ENCODE data around the gene MOV10L1. TPM values are rescaled to one million over a fixed set of nuclear protein-coding genes. Genes with fewer than 3 reads are reported as not detected.

Gene MOV10L1
- polyA plus RNA-seq, 3 donors, result 0.18 to 0.35 TPM; not detected in 1

DNA sequence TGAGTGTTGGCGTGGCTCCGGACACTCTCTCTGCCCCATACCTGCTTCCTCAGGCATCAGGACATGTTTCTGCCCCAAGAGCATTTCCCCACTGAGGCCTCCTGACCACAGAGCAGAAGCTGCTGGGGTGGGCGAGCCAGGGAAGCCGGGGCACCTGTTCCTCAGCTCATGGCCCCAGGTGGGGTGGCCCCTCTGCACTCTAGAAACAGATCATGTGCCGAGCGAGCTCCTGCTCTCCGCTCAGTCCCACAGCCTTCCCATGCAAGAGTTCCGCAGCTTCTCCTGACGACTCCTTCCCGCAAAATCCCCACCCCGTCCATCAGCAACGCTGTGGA is 58.3 kb downstream of the MOV10L1 start:
- H3K4me3 Mint-ChIP-seq, result no peak overlapping the region
- no peak for DNase-seq
- TF ChIP-seq, protein P1, sequence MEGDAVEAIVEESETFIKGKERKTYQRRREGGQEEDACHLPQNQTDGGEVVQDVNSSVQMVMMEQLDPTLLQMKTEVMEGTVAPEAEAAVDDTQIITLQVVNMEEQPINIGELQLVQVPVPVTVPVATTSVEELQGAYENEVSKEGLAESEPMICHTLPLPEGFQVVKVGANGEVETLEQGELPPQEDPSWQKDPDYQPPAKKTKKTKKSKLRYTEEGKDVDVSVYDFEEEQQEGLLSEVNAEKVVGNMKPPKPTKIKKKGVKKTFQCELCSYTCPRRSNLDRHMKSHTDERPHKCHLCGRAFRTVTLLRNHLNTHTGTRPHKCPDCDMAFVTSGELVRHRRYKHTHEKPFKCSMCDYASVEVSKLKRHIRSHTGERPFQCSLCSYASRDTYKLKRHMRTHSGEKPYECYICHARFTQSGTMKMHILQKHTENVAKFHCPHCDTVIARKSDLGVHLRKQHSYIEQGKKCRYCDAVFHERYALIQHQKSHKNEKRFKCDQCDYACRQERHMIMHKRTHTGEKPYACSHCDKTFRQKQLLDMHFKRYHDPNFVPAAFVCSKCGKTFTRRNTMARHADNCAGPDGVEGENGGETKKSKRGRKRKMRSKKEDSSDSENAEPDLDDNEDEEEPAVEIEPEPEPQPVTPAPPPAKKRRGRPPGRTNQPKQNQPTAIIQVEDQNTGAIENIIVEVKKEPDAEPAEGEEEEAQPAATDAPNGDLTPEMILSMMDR (IDR thresholded peaks at IDR 0.05), result no peak
- intact Hi-C loops (cut with micrococcal nuclease), result loop anchor here in 1 of 2 donors (2.0 kb wide), 1 partner anchor 53 kb away; the partner anchor contains the start of gene SELENOO
- Histone ChIP-seq H3K9me3 (replicated peaks in 1 of 2; ENCODE audit: control insufficient read depth in 1 of 2, insufficient read depth in 1 of 2, low read length in 2 of 2) (no peaks in the 10 kb centered on the region), H3K4me2 (replicated peaks; ENCODE audit: extremely low read depth, low read length, poor library complexity, severe bottlenecking) (no peak overlapping the region), H3K9ac (ENCODE audit: insufficient read depth, low read length, poor library complexity, severe bottlenecking) (no peak overlapping the region), H3K27ac (ENCODE audit: low read depth in 1 of 2, low read length in 2 of 2) (peak overlapping the region in 1 of 2 donors; percentile 51), H4K20me1 (ENCODE audit: insufficient read depth, low read length) (no peaks in the 10 kb centered on the region), H3K4me3 (replicated peaks in 1 of 3; ENCODE audit: low read depth in 2 of 3, low read length in 3 of 3) (no peak overlapping the region), H3K27me3 (ENCODE audit: control insufficient read depth in 2 of 2, insufficient read depth in 2 of 2, low read length in 2 of 2) (no peaks in the 10 kb centered on the region), H3K79me2 (ENCODE audit: insufficient read depth, low read length) (no peaks in the 10 kb centered on the region), H2AFZ (ENCODE audit: insufficient read depth, low read depth, low read length, poor library complexity, severe bottlenecking) (peak overlapping the region; percentile 41), H3K36me3 (replicated peaks in 1 of 2; ENCODE audit: control insufficient read depth in 1 of 2, insufficient read depth in 2 of 2, low read length in 2 of 2) (no peaks in the 10 kb centered on the region), H3K4me1 (ENCODE audit: control insufficient read depth in 1 of 2, insufficient read depth in 2 of 2, low read length in 2 of 2) (peaks cover 45 to 48% of the 10 kb centered on the region in 2 donors)
- peaks cover 56% of the 10 kb centered on the region for H3K4me1 Mint-ChIP-seq
- no peaks in the 10 kb centered on the region for H3K9me3 Mint-ChIP-seq
- WGBS (ENCODE audit: insufficient coverage), result 63% methylated on average over 12 of the region's 12 CpGs
- H3K27me3 Mint-ChIP-seq (ENCODE audit: low read depth in 3 of 3), result peaks cover 0 to 6% (median 3%) of the 10 kb centered on the region in 3 donors
- H3K27ac Mint-ChIP-seq, result peak overlapping the region in 4 of 7 donors; percentile 32 to 65 (median 50)
- H3K36me3 Mint-ChIP-seq, result no peaks in the 10 kb centered on the region

DNA sequence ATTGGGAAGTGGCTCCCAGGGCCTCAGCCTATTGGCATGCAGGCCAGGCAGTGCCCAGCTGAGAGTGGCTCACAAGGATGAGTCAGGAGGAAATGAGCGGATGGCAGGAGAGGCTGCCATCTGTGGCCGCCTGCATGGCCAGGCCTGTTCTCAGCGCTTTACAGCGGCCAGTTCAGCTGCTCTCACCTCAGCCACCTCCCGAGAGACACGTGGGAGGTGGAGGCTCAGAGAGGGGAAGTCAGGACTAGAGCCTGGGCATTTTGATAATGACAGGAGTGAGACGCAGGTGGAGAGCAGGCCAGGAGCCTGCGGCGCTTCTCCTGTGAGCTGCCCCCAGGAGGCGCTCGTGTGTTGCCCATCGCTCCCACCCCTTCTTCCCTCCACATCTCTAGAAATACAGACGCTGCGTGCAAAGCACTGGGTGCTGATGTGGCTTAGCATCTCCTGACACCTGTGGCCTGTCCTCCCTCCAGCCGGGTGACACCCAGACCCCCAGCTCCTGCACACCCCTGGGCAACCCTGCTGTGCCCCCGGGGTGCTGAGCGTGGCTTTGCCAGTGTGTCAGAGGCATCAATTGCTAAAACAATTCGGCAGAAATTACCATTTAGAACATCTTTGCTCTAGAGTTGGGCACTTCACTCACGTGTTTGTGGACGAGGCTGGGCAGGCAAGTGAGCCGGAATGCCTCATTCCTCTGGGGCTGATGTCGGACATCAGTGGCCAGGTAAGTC is 59.4 kb downstream of the MOV10L1 start:
- H3K27me3 Mint-ChIP-seq (ENCODE audit: low read depth in 3 of 3), result peaks cover 0 to 6% (median 0%) of the 10 kb centered on the region in 3 donors
- Histone ChIP-seq H3K27ac (ENCODE audit: low read depth in 1 of 2, low read length in 2 of 2) (no peak overlapping the region), H3K27me3 (ENCODE audit: control insufficient read depth in 2 of 2, insufficient read depth in 2 of 2, low read length in 2 of 2) (no peaks in the 10 kb centered on the region), H2AFZ (ENCODE audit: insufficient read depth, low read depth, low read length, poor library complexity, severe bottlenecking) (peak overlapping the region; percentile 63), H3K9ac (ENCODE audit: insufficient read depth, low read length, poor library complexity, severe bottlenecking) (no peak overlapping the region), H3K36me3 (replicated peaks in 1 of 2; ENCODE audit: control insufficient read depth in 1 of 2, insufficient read depth in 2 of 2, low read length in 2 of 2) (no peaks in the 10 kb centered on the region), H3K4me2 (replicated peaks; ENCODE audit: extremely low read depth, low read length, poor library complexity, severe bottlenecking) (peak overlapping the region; percentile 61), H3K4me3 (replicated peaks in 1 of 3; ENCODE audit: low read depth in 2 of 3, low read length in 3 of 3) (peak overlapping the region in 1 of 3 experiments; percentile 52), H4K20me1 (ENCODE audit: insufficient read depth, low read length) (no peaks in the 10 kb centered on the region), H3K9me3 (replicated peaks in 1 of 2; ENCODE audit: control insufficient read depth in 1 of 2, insufficient read depth in 1 of 2, low read length in 2 of 2) (no peaks in the 10 kb centered on the region), H3K79me2 (ENCODE audit: insufficient read depth, low read length) (no peaks in the 10 kb centered on the region), H3K4me1 (ENCODE audit: control insufficient read depth in 1 of 2, insufficient read depth in 2 of 2, low read length in 2 of 2) (peaks cover 35 to 38% of the 10 kb centered on the region in 2 donors)
- TF ChIP-seq, protein P1 (IDR thresholded peaks at IDR 0.05), result peak; percentile 98
- no peaks in the 10 kb centered on the region for H3K9me3 Mint-ChIP-seq
- intact Hi-C loops (cut with micrococcal nuclease), result loop anchor here (1.0 to 2.0 kb wide), 2 partner anchors 52 to 60 kb away; partner anchors contain the start of gene SELENOO (in 1 of the 2)
- peak; percentile 76 to 83 (median 79) for DNase-seq
- H3K4me1 Mint-ChIP-seq, result peaks cover 46% of the 10 kb centered on the region
- peak overlapping the region; percentile 57 to 79 for H3K4me3 Mint-ChIP-seq
- 22% methylated on average over 21 of the region's 22 CpGs for WGBS (ENCODE audit: insufficient coverage)
- H3K27ac Mint-ChIP-seq, result peak overlapping the region in 4 of 7 donors; percentile 10 to 70 (median 54)
- no peaks in the 10 kb centered on the region for H3K36me3 Mint-ChIP-seq

Data from CD14-positive monocyte (primary cell).